Measurements from ENCODE around the gene TPRN. TPM values are rescaled to one million over a fixed set of nuclear protein-coding genes. Genes with fewer than 3 reads are reported as not detected.

Gene TPRN
- polyA plus RNA-seq, 1 of the 3 experiments (the other 2 are of a cell fraction), result 5.2 TPM

DNA sequence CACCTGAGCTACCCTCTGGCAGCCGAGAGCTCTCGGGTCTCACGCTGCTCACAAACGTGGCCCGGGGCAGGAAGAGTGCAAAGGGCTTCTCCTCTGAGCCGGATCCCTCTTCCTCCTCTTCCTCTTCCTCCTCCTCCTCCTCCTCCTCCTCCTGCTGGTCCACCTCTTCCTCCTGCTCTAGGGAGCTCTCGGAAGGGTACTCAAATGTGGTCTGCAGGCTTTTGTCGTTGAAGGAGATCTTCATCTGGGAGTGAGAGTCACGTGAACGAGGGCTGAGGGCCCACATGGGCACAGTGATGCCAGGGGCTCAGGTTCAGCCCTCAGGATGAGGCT is 8.1 kb downstream of the TPRN start (continued):
- no peak for TF ChIP-seq TEAD4 (IDR thresholded peaks at IDR 0.05; ENCODE audit: borderline replicate concordance, insufficient read depth)

- Histone ChIP-seq H4K20me1 (ENCODE audit: insufficient read depth) (peaks cover 50% of the 10 kb centered on the region), H3K9me3 (no peaks in the 10 kb centered on the region), H3K9ac (no peak overlapping the region), H3K4me2 (no peak overlapping the region), H3K4me1 (ENCODE audit: control insufficient read depth in 1 of 2, insufficient read depth in 2 of 2, low read depth in 1 of 2, low read length in 1 of 2) (peaks cover 9 to 24% of the 10 kb centered on the region in 2 experiments; a peak in 3 of 4 replicates), H3K27ac (ENCODE audit: low read depth in 2 of 2, low read length in 1 of 2) (no peak overlapping the region), H3K27me3 (ENCODE audit: insufficient read depth) (no peaks in the 10 kb centered on the region), H3F3A (replicated peaks; ENCODE audit: insufficient read depth) (peaks cover 16% of the 10 kb centered on the region), H3K9me2 (no peaks in the 10 kb centered on the region), H3K4me3 (ENCODE audit: low read depth in 2 of 2, low read length in 1 of 2) (no peak overlapping the region), H3K79me2 (ENCODE audit: insufficient read depth) (peaks cover 65% of the 10 kb centered on the region), H3K36me3 (replicated peaks in 1 of 2; ENCODE audit: control insufficient read depth in 1 of 2, insufficient read depth in 2 of 2, low read length in 1 of 2) (peaks cover 3 to 23% of the 10 kb centered on the region in 2 experiments), H2AFZ (ENCODE audit: low read depth) (no peak overlapping the region)
- ChIA-PET POLR2A (interaction anchor here (0.9 to 1.4 kb wide), 2 partner anchors 9 to 54 kb away, joined by 3 to 5 read pairs; partner anchors contain the start of genes GRIN1 and TPRN), CTCF (interaction anchor here (0.9 to 3.1 kb wide), 6 partner anchors 15 to 54 kb away, joined by 3 to 11 read pairs (median 4); partner anchors contain the start of gene RNF224)
- no peak for DNase-seq
- TF ChIP-seq ELF1 (IDR thresholded peaks at IDR 0.05) (no peak), POLR2AphosphoS5 (IDR thresholded peaks at IDR 0.05; ENCODE audit: low read depth, low read length) (no peak), JUND (IDR thresholded peaks at IDR 0.05) (no peak), EZH2phosphoT487 (IDR thresholded peaks at IDR 0.05; ENCODE audit: borderline replicate concordance, low read depth) (no peak), MEF2A (IDR thresholded peaks at IDR 0.05; ENCODE audit: borderline replicate concordance, low read depth) (no peak), NFIC (IDR thresholded peaks at IDR 0.05; ENCODE audit: borderline replicate concordance) (no peak), RFX5 (IDR thresholded peaks at IDR 0.05; ENCODE audit: low read length) (no peak), SIN3A (IDR thresholded peaks at IDR 0.05; ENCODE audit: borderline replicate concordance, low read depth, low read length) (no peak)
- TF ChIP-seq, protein P1, sequence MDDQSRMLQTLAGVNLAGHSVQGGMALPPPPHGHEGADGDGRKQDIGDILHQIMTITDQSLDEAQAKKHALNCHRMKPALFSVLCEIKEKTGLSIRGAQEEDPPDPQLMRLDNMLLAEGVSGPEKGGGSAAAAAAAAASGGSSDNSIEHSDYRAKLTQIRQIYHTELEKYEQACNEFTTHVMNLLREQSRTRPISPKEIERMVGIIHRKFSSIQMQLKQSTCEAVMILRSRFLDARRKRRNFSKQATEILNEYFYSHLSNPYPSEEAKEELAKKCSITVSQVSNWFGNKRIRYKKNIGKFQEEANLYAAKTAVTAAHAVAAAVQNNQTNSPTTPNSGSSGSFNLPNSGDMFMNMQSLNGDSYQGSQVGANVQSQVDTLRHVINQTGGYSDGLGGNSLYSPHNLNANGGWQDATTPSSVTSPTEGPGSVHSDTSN (IDR thresholded peaks at IDR 0.05), result no peak
- TF ChIP-seq, protein P2, sequence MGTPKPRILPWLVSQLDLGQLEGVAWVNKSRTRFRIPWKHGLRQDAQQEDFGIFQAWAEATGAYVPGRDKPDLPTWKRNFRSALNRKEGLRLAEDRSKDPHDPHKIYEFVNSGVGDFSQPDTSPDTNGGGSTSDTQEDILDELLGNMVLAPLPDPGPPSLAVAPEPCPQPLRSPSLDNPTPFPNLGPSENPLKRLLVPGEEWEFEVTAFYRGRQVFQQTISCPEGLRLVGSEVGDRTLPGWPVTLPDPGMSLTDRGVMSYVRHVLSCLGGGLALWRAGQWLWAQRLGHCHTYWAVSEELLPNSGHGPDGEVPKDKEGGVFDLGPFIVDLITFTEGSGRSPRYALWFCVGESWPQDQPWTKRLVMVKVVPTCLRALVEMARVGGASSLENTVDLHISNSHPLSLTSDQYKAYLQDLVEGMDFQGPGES (IDR thresholded peaks at IDR 0.05; ENCODE audit: low read depth, low read length), result no peak
- 91% methylated on average over 16 of the region's 22 CpGs for WGBS (ENCODE audit: low lambda C conversion rate)
Measured at GRCh38 chr9:137191691-137192447, 8.7 kb downstream of the TPRN start.

- peaks cover 12 to 30% of the 10 kb centered on the region in 2 experiments; a peak in 3 of 4 replicates for H3K4me1 ChIP-seq (ENCODE audit: control insufficient read depth in 1 of 2, insufficient read depth in 2 of 2, low read depth in 1 of 2, low read length in 1 of 2)
- H3K4me2 ChIP-seq, result no peak overlapping the region
- ChIA-PET POLR2A (interaction anchor here (1.4 kb wide), 1 partner anchor 9 kb away, joined by 5 read pairs; the partner anchor contains the start of gene TPRN), CTCF (interaction anchor here (0.8 to 3.1 kb wide), 6 partner anchors 14 to 73 kb away, joined by 3 to 11 read pairs (median 3); partner anchors contain the start of gene RNF224)
- DNase-seq, result no peak
- peaks cover 3 to 23% of the 10 kb centered on the region in 2 experiments for H3K36me3 ChIP-seq (replicated peaks in 1 of 2; ENCODE audit: control insufficient read depth in 1 of 2, insufficient read depth in 2 of 2, low read length in 1 of 2)
- no peak overlapping the region for H3K9ac ChIP-seq
- no peak overlapping the region for H3K27ac ChIP-seq (ENCODE audit: low read depth in 2 of 2, low read length in 1 of 2)
- H3K79me2 ChIP-seq (ENCODE audit: insufficient read depth), result peaks cover 65% of the 10 kb centered on the region
- H3K27me3 ChIP-seq (ENCODE audit: insufficient read depth), result no peaks in the 10 kb centered on the region
- WGBS (ENCODE audit: low lambda C conversion rate), result no CpG with 5 or more reads among the region's 3 CpGs
- peaks cover 16% of the 10 kb centered on the region for H3F3A ChIP-seq (replicated peaks; ENCODE audit: insufficient read depth)
- H3K9me3 ChIP-seq, result no peaks in the 10 kb centered on the region
- no peaks in the 10 kb centered on the region for H3K9me2 ChIP-seq
- H4K20me1 ChIP-seq (ENCODE audit: insufficient read depth), result peaks cover 45% of the 10 kb centered on the region
- H2AFZ ChIP-seq (ENCODE audit: low read depth), result no peak overlapping the region
- H3K4me3 ChIP-seq (ENCODE audit: low read depth in 2 of 2, low read length in 1 of 2), result no peak overlapping the region
- TF ChIP-seq MEF2A (IDR thresholded peaks at IDR 0.05; ENCODE audit: borderline replicate concordance, low read depth) (no peak), EP300 (IDR thresholded peaks at IDR 0.05; ENCODE audit: borderline replicate concordance in 1 of 2, low read depth in 1 of 2, low read length in 1 of 2) (no peak), GABPA (IDR thresholded peaks at IDR 0.05; ENCODE audit: low read depth) (no peak), FOSL2 (IDR thresholded peaks at IDR 0.05; ENCODE audit: borderline replicate concordance, low read depth) (no peak), EZH2phosphoT487 (IDR thresholded peaks at IDR 0.05; ENCODE audit: borderline replicate concordance, low read depth) (no peak), TEAD4 (IDR thresholded peaks at IDR 0.05; ENCODE audit: borderline replicate concordance, insufficient read depth) (no peak), CHD2 (IDR thresholded peaks at IDR 0.05; ENCODE audit: low read length, partially characterized antibody) (no peak), TAF1 (IDR thresholded peaks at IDR 0.05; ENCODE audit: borderline replicate concordance, low read depth, low read length) (no peak), CTCF (IDR thresholded peaks at IDR 0.05) (no peak), SIN3A (IDR thresholded peaks at IDR 0.05; ENCODE audit: borderline replicate concordance, low read depth, low read length) (no peak), NRF1 (IDR thresholded peaks at IDR 0.05; ENCODE audit: low read depth, low read length) (no peak), YY1 (IDR thresholded peaks at IDR 0.05; ENCODE audit: low read depth) (no peak)
- TF ChIP-seq, protein P3, sequence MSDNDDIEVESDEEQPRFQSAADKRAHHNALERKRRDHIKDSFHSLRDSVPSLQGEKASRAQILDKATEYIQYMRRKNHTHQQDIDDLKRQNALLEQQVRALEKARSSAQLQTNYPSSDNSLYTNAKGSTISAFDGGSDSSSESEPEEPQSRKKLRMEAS (IDR thresholded peaks at IDR 0.05; ENCODE audit: low read depth), result no peak
Measured at GRCh38 chr9:137191245-137191644, 9.3 kb downstream of the TPRN start.
